Measurements from ENCODE around the gene RNF41. TPM values are rescaled to one million over a fixed set of nuclear protein-coding genes. Genes with fewer than 3 reads are reported as not detected.

Gene RNF41
- total and polyA plus RNA-seq, 3 experiments from 2014 or later: 41.2 to 47.4 (median 42.3) TPM

DNA sequence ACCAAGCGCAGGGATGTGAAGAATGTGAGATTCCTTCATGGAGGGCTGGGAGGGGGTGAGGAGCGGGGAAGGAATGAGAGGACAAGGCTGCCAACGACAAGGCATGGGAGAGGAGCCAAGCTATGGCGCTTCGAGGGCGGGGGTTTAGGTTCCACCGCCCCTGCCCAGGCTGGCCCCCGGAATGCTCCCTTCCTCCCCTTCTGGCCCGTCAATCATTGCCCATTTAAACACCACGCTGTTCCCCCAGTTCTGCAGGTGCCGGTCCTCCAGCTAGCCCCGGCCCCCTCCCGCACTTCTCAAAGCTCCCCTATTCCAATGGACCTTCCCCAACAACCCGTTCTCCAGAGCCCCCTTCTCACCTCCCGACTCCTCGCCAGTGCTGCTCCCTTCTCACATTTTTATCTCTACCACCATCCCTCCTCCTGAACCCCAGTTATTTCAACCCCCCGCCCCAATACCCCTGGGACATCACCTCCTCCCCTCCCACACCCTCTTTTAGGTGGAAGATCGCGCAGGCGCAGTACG, 428 bp downstream of the RNF41 start:
- POLR2A ChIA-PET: interaction anchor here (0.6 to 2.2 kb wide), 13 partner anchors 30 to 391 kb away, joined by 3 to 16 read pairs (median 5); partner anchors contain the start of genes ANKRD52, COQ10A, ESYT1 and IL23A
- DNase-seq: peak in 2 of 5 donors; percentile 8

DNA sequence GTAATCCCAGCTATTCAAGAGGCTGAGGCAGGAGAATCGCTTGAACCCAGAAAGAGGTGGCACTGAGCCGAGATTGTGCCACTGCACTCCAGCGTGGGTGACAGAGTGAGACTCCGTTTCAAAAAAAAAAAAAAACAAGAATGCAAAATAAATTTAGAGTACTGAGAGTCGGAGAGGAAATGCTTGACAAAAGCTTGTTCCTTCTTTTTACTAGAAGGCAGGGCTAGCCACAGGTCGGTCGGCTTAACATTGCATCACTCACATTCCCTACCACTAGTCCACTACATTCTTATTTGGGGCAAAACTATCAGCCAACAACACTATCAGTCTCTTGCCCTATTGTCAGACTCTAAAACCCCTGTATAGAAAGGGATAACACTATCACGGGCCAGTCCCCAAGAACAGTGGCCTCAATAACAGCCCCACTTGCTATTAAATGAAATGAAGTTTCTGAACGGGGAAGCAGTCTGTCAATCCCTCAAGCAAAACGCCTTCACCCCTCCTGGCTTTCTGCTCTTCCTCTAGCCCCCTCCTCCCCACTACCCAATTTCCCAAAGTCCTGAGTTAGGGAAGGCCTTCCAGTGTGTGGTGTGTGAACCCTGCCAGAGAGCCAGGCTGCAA, 1.0 kb downstream of the RNF41 start:
- Mint-ChIP-seq H3K9me3 (no peaks in the 10 kb centered on the region), H3K27ac (peak overlapping the region; percentile 99 to 100 (median 100)), H3K27me3 (peaks cover 0 to 2% of the 10 kb centered on the region in 2 donors), H3K36me3 (peaks cover 0 to 24% (median 0%) of the 10 kb centered on the region in 3 donors), H3K4me1 (peaks cover 45 to 61% (median 59%) of the 10 kb centered on the region in 3 donors), H3K4me3 (peak overlapping the region; percentile 89 to 99 (median 97))
- H3K4me3 ChIP-seq (ENCODE audit: low read length): peak overlapping the region; percentile 89
- H3K27me3 ChIP-seq (ENCODE audit: insufficient read depth, low read length, poor library complexity, severe bottlenecking): no peaks in the 10 kb centered on the region
- POLR2A ChIA-PET: interaction anchor here (0.6 to 1.4 kb wide), 2 partner anchors 118 to 229 kb away, joined by 5 read pairs; partner anchors contain the start of gene IL23A
- peak overlapping the region; percentile 96 for H3K27ac ChIP-seq (ENCODE audit: low read depth, low read length)
- DNase-seq: peak in 2 of 5 donors; percentile 19 to 32
- H3K9me3 ChIP-seq (ENCODE audit: low read length): no peaks in the 10 kb centered on the region
- peaks cover 5% of the 10 kb centered on the region for H3K36me3 ChIP-seq (ENCODE audit: insufficient read depth, low read length)
- peaks cover 34% of the 10 kb centered on the region for H3K4me1 ChIP-seq (ENCODE audit: insufficient read depth, low read length)
- CTCF ChIA-PET: interaction anchor here (0.8 to 3.1 kb wide), 4 partner anchors 13 to 102 kb away, joined by 3 to 42 read pairs (median 16); partner anchors contain the start of genes RPL41, SMARCC2 and ZC3H10

More for the DNA sequence above, 428 bp downstream of the RNF41 start:
- Histone ChIP-seq H3K9me3 (ENCODE audit: low read length) (no peaks in the 10 kb centered on the region), H3K27ac (ENCODE audit: low read depth, low read length) (peak overlapping the region; percentile 96), H3K4me1 (ENCODE audit: insufficient read depth, low read length) (peaks cover 34% of the 10 kb centered on the region), H3K4me3 (ENCODE audit: low read length) (peak overlapping the region; percentile 89), H3K36me3 (ENCODE audit: insufficient read depth, low read length) (peaks cover 3% of the 10 kb centered on the region), H3K27me3 (ENCODE audit: insufficient read depth, low read length, poor library complexity, severe bottlenecking) (no peaks in the 10 kb centered on the region)
- Mint-ChIP-seq H3K36me3 (peaks cover 0 to 24% (median 0%) of the 10 kb centered on the region in 3 donors), H3K27me3 (peaks cover 0 to 2% of the 10 kb centered on the region in 2 donors), H3K4me3 (peak overlapping the region; percentile 89 to 99 (median 97)), H3K27ac (peak overlapping the region; percentile 99 to 100 (median 100)), H3K4me1 (peaks cover 45 to 60% (median 59%) of the 10 kb centered on the region in 3 donors), H3K9me3 (no peaks in the 10 kb centered on the region)
- CTCF ChIA-PET: interaction anchor here (0.6 to 3.1 kb wide), 18 partner anchors 7 to 282 kb away, joined by 3 to 42 read pairs (median 5); partner anchors contain the start of genes ANKRD52, ESYT1, PAN2 and RPL41

DNA sequence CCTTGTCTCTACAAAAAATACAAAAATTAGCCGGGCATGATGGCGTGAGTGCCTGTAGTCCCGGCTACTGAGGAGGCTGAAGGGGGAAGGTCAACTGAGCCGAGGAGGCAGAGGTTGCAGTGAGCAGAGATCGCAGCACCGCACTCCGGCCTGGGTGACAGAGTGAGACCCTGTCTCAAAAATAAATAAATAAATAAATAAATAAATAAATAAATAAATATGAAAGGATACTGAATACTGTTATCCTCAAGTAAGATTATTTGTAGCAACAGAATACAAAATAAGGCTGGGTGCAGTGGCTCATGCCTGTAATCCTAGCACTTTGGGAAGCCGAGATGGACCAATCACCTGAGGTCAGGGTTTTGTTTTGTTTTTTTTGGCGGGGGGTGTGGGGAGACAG, 1.9 kb downstream of the RNF41 start:
- peak overlapping the region in 4 of 8 donors; percentile 32 to 99 (median 50) for H3K27ac Mint-ChIP-seq
- Histone ChIP-seq H3K4me3 (ENCODE audit: low read length) (no peak overlapping the region), H3K27ac (ENCODE audit: low read depth, low read length) (no peak overlapping the region), H3K27me3 (ENCODE audit: insufficient read depth, low read length, poor library complexity, severe bottlenecking) (no peaks in the 10 kb centered on the region), H3K36me3 (ENCODE audit: insufficient read depth, low read length) (peaks cover 9% of the 10 kb centered on the region), H3K9me3 (ENCODE audit: low read length) (no peaks in the 10 kb centered on the region), H3K4me1 (ENCODE audit: insufficient read depth, low read length) (peaks cover 30% of the 10 kb centered on the region)
- H3K4me1 Mint-ChIP-seq: peaks cover 38 to 57% (median 56%) of the 10 kb centered on the region in 3 donors
- DNase-seq: peak in 1 of 5 donors; percentile 13
- H3K4me3 Mint-ChIP-seq: peak overlapping the region in 5 of 7 donors; percentile 19 to 98 (median 60)
- peaks cover 0 to 2% of the 10 kb centered on the region in 2 donors for H3K27me3 Mint-ChIP-seq
- peaks cover 3 to 26% (median 5%) of the 10 kb centered on the region in 3 donors for H3K36me3 Mint-ChIP-seq
- ChIA-PET CTCF (interaction anchor here (0.8 kb wide), 1 partner anchor 30 kb away, joined by 3 read pairs; the partner anchor contains the start of gene SMARCC2), POLR2A (interaction anchor here (0.6 kb wide), 1 partner anchor 231 kb away, joined by 5 read pairs; no protein-coding TSS in a partner anchor)
- no peaks in the 10 kb centered on the region for H3K9me3 Mint-ChIP-seq

DNA sequence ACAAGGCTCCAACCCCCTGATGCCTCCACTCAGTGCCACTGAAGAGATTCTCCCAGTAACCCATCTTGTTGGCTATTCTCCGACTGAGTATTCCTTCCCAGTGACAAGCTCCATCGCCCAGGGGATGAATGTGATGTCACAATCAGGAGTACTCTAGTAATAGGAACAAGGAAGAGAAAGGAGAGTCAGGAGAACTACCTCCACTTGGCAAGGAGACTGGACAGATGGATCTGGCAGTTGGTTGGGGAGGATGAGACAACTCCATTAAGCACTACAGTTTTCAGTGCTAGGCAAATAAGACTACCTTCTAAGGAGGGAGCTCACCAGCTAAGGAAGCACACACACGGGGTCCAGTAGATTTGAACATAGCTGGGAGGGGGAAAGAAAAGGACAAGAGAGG, 5.3 kb downstream of the RNF41 start:
- H3K4me1 Mint-ChIP-seq: peaks cover 15 to 29% (median 24%) of the 10 kb centered on the region in 3 donors
- H3K9me3 Mint-ChIP-seq: no peaks in the 10 kb centered on the region
- H3K27me3 Mint-ChIP-seq: no peaks in the 10 kb centered on the region
- H3K4me3 Mint-ChIP-seq: peak overlapping the region in 2 of 7 donors; percentile 37 to 44
- Histone ChIP-seq H3K27ac (ENCODE audit: low read depth, low read length) (no peak overlapping the region), H3K4me1 (ENCODE audit: insufficient read depth, low read length) (peaks cover 8% of the 10 kb centered on the region), H3K9me3 (ENCODE audit: low read length) (no peaks in the 10 kb centered on the region), H3K36me3 (ENCODE audit: insufficient read depth, low read length) (peaks cover 31% of the 10 kb centered on the region), H3K27me3 (ENCODE audit: insufficient read depth, low read length, poor library complexity, severe bottlenecking) (no peaks in the 10 kb centered on the region), H3K4me3 (ENCODE audit: low read length) (no peak overlapping the region)
- ChIA-PET POLR2A (interaction anchor here (0.5 kb wide), 1 partner anchor 1037 kb away, joined by 4 read pairs; no protein-coding TSS in a partner anchor), CTCF (interaction anchor here (1.6 kb wide), 1 partner anchor 17 kb away, joined by 4 read pairs; no protein-coding TSS in a partner anchor)
- peak overlapping the region in 1 of 8 donors; percentile 78 for H3K27ac Mint-ChIP-seq
- DNase-seq: no peak
- peaks cover 3 to 46% (median 10%) of the 10 kb centered on the region in 3 donors for H3K36me3 Mint-ChIP-seq

DNA sequence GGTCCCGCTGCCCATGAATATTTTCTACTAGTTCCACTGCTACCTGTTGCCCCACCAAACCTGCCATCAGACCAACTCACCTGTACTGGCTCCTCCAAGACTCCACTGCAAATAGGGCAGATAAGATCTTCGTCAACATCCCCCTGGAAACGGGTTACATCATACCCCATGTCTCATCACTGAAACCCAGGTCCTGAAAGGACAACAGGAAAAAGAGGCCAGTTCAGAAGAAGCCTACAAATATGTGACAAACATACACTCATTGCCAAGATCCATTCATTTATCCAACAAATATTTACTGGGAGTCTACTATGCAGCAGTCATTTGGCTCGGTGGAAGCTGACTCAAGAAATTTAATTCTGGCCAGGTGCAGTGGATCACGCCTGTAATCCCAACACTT, 7.8 kb downstream of the RNF41 start:
- Mint-ChIP-seq H3K9me3 (no peaks in the 10 kb centered on the region), H3K27ac (peak overlapping the region in 5 of 8 donors; percentile 36 to 66 (median 47)), H3K4me3 (no peak overlapping the region), H3K36me3 (peaks cover 9 to 60% (median 10%) of the 10 kb centered on the region in 3 donors), H3K27me3 (no peaks in the 10 kb centered on the region), H3K4me1 (peaks cover 7 to 13% (median 13%) of the 10 kb centered on the region in 3 donors)
- Histone ChIP-seq H3K27ac (ENCODE audit: low read depth, low read length) (no peak overlapping the region), H3K4me1 (ENCODE audit: insufficient read depth, low read length) (no peaks in the 10 kb centered on the region), H3K9me3 (ENCODE audit: low read length) (no peaks in the 10 kb centered on the region), H3K27me3 (ENCODE audit: insufficient read depth, low read length, poor library complexity, severe bottlenecking) (no peaks in the 10 kb centered on the region), H3K36me3 (ENCODE audit: insufficient read depth, low read length) (peaks cover 41% of the 10 kb centered on the region), H3K4me3 (ENCODE audit: low read length) (no peak overlapping the region)
- CTCF ChIA-PET: interaction anchor here (0.9 to 1.7 kb wide), 2 partner anchors 8 to 24 kb away, joined by 3 to 4 read pairs; partner anchors contain the start of genes RNF41 and SMARCC2
- DNase-seq: no peak
- POLR2A ChIA-PET: no interaction called here

DNA sequence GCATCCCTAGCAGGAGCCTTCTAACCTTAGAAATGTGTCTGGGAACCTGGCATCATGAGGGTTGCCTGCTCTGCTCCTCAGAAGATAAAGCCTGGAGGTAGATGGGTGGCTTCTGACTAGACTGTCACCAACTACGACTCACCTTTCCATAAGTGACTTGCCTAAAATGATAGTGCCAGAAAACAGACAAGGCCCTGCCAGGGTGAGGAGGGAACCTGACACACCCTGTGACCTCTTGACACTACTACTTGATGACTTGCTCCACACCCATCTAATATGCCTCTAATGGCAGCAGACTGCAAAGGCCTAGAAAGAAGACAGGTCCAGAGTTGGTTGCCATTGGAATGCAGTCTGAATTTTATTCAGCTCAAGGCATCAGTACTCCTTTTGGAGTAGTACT, 9.4 kb downstream of the RNF41 start:
- H3K9me3 Mint-ChIP-seq: no peaks in the 10 kb centered on the region
- H3K4me1 Mint-ChIP-seq: peaks cover 7 to 13% (median 13%) of the 10 kb centered on the region in 3 donors
- ChIA-PET CTCF (no interaction called here), POLR2A (no interaction called here)
- Histone ChIP-seq H3K4me3 (ENCODE audit: low read length) (no peak overlapping the region), H3K27ac (ENCODE audit: low read depth, low read length) (no peak overlapping the region), H3K36me3 (ENCODE audit: insufficient read depth, low read length) (peaks cover 49% of the 10 kb centered on the region), H3K9me3 (ENCODE audit: low read length) (no peaks in the 10 kb centered on the region), H3K27me3 (ENCODE audit: insufficient read depth, low read length, poor library complexity, severe bottlenecking) (no peaks in the 10 kb centered on the region), H3K4me1 (ENCODE audit: insufficient read depth, low read length) (no peaks in the 10 kb centered on the region)
- H3K4me3 Mint-ChIP-seq: no peak overlapping the region
- H3K27ac Mint-ChIP-seq: peak overlapping the region in 1 of 8 donors; percentile 93
- no peak for DNase-seq
- no peaks in the 10 kb centered on the region for H3K27me3 Mint-ChIP-seq
- H3K36me3 Mint-ChIP-seq: peaks cover 10 to 70% (median 15%) of the 10 kb centered on the region in 3 donors

DNA sequence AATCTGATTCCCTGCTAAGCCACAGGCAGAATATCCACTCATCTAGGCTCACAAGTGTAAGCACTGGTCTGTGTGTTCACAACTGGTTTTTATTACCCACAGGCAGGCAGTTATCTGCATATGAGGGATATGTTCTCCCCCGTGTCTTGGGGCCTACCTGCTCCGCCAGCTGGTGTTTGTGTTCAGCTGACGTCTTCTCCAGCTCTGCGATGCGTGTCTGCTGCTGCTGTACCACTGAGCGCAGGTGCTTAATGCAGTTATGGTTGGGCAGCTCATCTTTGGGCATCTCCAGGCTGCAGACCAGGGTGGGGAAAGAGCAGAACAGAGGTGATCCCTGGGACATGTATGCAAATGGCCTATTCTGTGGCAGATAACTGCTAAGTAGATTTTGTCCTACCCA, 13.7 kb downstream of the RNF41 start:
- H3K36me3 ChIP-seq (ENCODE audit: insufficient read depth, low read length): peaks cover 50% of the 10 kb centered on the region
- no peak for DNase-seq
- H3K27ac ChIP-seq (ENCODE audit: low read depth, low read length): no peak overlapping the region

More for the DNA sequence above, 13.7 kb downstream of the RNF41 start:
- Histone ChIP-seq H3K27me3 (ENCODE audit: insufficient read depth, low read length, poor library complexity, severe bottlenecking) (no peaks in the 10 kb centered on the region), H3K4me3 (ENCODE audit: low read length) (no peak overlapping the region), H3K9me3 (ENCODE audit: low read length) (no peaks in the 10 kb centered on the region), H3K4me1 (ENCODE audit: insufficient read depth, low read length) (no peaks in the 10 kb centered on the region)
- H3K27ac Mint-ChIP-seq: peak overlapping the region in 1 of 8 donors; percentile 52
- H3K9me3 Mint-ChIP-seq: no peaks in the 10 kb centered on the region
- no peaks in the 10 kb centered on the region for H3K27me3 Mint-ChIP-seq
- no peaks in the 10 kb centered on the region for H3K4me1 Mint-ChIP-seq
- peaks cover 0 to 72% (median 16%) of the 10 kb centered on the region in 3 donors for H3K36me3 Mint-ChIP-seq
- no peak overlapping the region for H3K4me3 Mint-ChIP-seq
- ChIA-PET POLR2A (no interaction called here), CTCF (interaction anchor here (0.7 to 3.8 kb wide), 5 partner anchors 14 to 256 kb away, joined by 3 to 19 read pairs (median 4); partner anchors contain the start of gene RNF41)
